Mesenchymal stem cell (in vitro differentiated cells and primary cell): Measurements from ENCODE around the gene AP1M1.

Experiments used
- DNase-seq: peaks from one replicate; pipeline ENCODE4 v3.0.0-alpha.2; 2013
- H2AFZ ChIP-seq: one replicate; pipeline ENCODE4 v1.6.1; 2013; ENCODE audit warnings: low read depth, mild to moderate bottlenecking, control low read depth, inconsistent platforms, low read length, moderate library complexity
- H2AK5ac ChIP-seq: 2 replicates; pipeline ENCODE4 v1.6.1; 2013; ENCODE audit warnings: low read length, moderate library complexity, mild to moderate bottlenecking, inconsistent platforms; ENCODE audit not compliant: severe bottlenecking
- H2BK120ac ChIP-seq: one replicate; pipeline ENCODE4 v1.6.1; 2013; ENCODE audit warnings: low read depth, mild to moderate bottlenecking, inconsistent platforms, low read length, moderate library complexity
- H2BK12ac ChIP-seq, 2 experiments: one replicate each; pipeline ENCODE4 v1.6.1; 2013; ENCODE audit warnings: inconsistent platforms in 2 of 2, low read length in 2 of 2, mild to moderate bottlenecking in 2 of 2, moderate library complexity in 2 of 2, control low read depth in 1 of 2
- H2BK15ac ChIP-seq: one replicate; pipeline ENCODE4 v1.6.1; 2013; ENCODE audit warnings: mild to moderate bottlenecking, low read depth, inconsistent platforms; ENCODE audit not compliant: poor library complexity, severe bottlenecking
- H2BK5ac ChIP-seq: 2 replicates; pipeline ENCODE4 v1.6.1; 2013; ENCODE audit warnings: low read depth, mild to moderate bottlenecking, low read length, control low read depth, inconsistent platforms; ENCODE audit not compliant: poor library complexity, severe bottlenecking
- H3K14ac ChIP-seq, 2 experiments: one replicate each; pipeline ENCODE4 v1.6.1; 2013; ENCODE audit warnings: inconsistent platforms in 2 of 2, low read length in 2 of 2, control low read depth in 1 of 2, mild to moderate bottlenecking in 1 of 2, moderate library complexity in 1 of 2
- H3K18ac ChIP-seq, 2 experiments: one replicate each; pipeline ENCODE4 v1.6.1; 2013; ENCODE audit warnings: inconsistent platforms in 2 of 2, low read length in 2 of 2, control low read depth in 1 of 2, low read depth in 1 of 2, mild to moderate bottlenecking in 1 of 2
- H3K23ac ChIP-seq, 2 experiments: one replicate each; pipeline ENCODE4 v1.6.1; 2013; ENCODE audit warnings: inconsistent platforms in 2 of 2, low read length in 2 of 2, mild to moderate bottlenecking in 2 of 2, moderate library complexity in 2 of 2, control low read depth in 1 of 2
- H3K27ac ChIP-seq: 2 replicates; pipeline ENCODE4 v1.5.1; 2013; ENCODE audit warnings: mild to moderate bottlenecking, moderate library complexity, low read length, control low read depth, inconsistent platforms; ENCODE audit not compliant: poor library complexity, severe bottlenecking
- H3K27me3 ChIP-seq, 2 experiments: 2 replicates each; pipeline versions ENCODE4 v1.6.1 to v1.7.0; 2013; ENCODE audit warnings: low read length in 2 of 2, mild to moderate bottlenecking in 2 of 2, moderate library complexity in 2 of 2, control low read depth in 1 of 2, inconsistent platforms in 1 of 2; ENCODE audit not compliant: control insufficient read depth in 1 of 2, insufficient read depth in 1 of 2
- H3K36me3 ChIP-seq, 2 experiments: 2 replicates each; pipeline versions ENCODE4 v1.6.1 to v1.7.0; 2013; ENCODE audit warnings: low read length in 2 of 2, control low read depth in 1 of 2, inconsistent platforms in 1 of 2, low read depth in 1 of 2, mild to moderate bottlenecking in 1 of 2; ENCODE audit not compliant: insufficient read depth in 2 of 2, control insufficient read depth in 1 of 2
- H3K4ac ChIP-seq, 2 experiments: one replicate each; pipeline ENCODE4 v1.6.1; 2013; ENCODE audit warnings: inconsistent platforms in 2 of 2, low read length in 2 of 2, mild to moderate bottlenecking in 2 of 2, moderate library complexity in 2 of 2, control low read depth in 1 of 2, low read depth in 1 of 2
- H3K4me1 ChIP-seq: 2 replicates; pipeline ENCODE4 v1.6.1; 2013; ENCODE audit warnings: low read depth, low read length, control low read depth; ENCODE audit not compliant: control insufficient read depth, insufficient read depth
- H3K4me2 ChIP-seq: 2 replicates; pipeline ENCODE4 v1.6.1; 2013; ENCODE audit warnings: low read length, mild to moderate bottlenecking, inconsistent platforms; ENCODE audit not compliant: poor library complexity, severe bottlenecking
- H3K4me3 ChIP-seq, 2 experiments: 2 replicates each; pipeline versions ENCODE4 v1.5.1 to v1.7.0; 2013; ENCODE audit warnings: low read length in 2 of 2, mild to moderate bottlenecking in 2 of 2, control low read depth in 1 of 2, low read depth in 1 of 2; ENCODE audit not compliant: insufficient read depth in 1 of 2
- H3K79me1 ChIP-seq: replicated peaks from 2 replicates; pipeline ENCODE4 v1.6.1; 2013; ENCODE audit warnings: mild to moderate bottlenecking, control low read depth, low read length, inconsistent platforms; ENCODE audit not compliant: poor library complexity, severe bottlenecking
- H3K9ac ChIP-seq: 2 replicates; pipeline ENCODE4 v1.7.0; 2013; ENCODE audit warnings: mild to moderate bottlenecking, low read length, moderate library complexity
- H3K9me3 ChIP-seq: 2 replicates; pipeline ENCODE4 v1.7.0; 2013; ENCODE audit warnings: mild to moderate bottlenecking, low read length; ENCODE audit not compliant: control insufficient read depth
- H4K8ac ChIP-seq: one replicate; pipeline ENCODE4 v1.6.1; 2013; ENCODE audit warnings: inconsistent platforms, mild to moderate bottlenecking, low read length, moderate library complexity
- H4K91ac ChIP-seq: one replicate; pipeline ENCODE4 v1.6.1; 2013; ENCODE audit warnings: mild to moderate bottlenecking, low read length, inconsistent platforms
- WGBS: methylation state at CpG from one replicate; pipeline ENCODE4 v1.1.7; 2013; ENCODE audit warnings: mixed read lengths; 5-methylcytosine and 5-hydroxymethylcytosine counted together

AP1M1 gene

GRCh38 chr19:16235811-16236652 is 38.3 kb downstream of the AP1M1 start:
- Histone ChIP-seq H3K14ac (no peak overlapping the region), H3K23ac (no peak overlapping the region), H3K27me3 (no peaks in the 10 kb centered on the region), H3K4ac (no peak overlapping the region), H3K4me2 (no peak overlapping the region), H3K27ac (no peak overlapping the region), H3K18ac (no peak overlapping the region), H3K9ac (no peak overlapping the region), H3K79me1 (peaks cover 17% of the 10 kb centered on the region), H2AFZ (no peak overlapping the region), H3K4me3 (no peak overlapping the region), H2BK120ac (no peak overlapping the region), H3K9me3 (no peaks in the 10 kb centered on the region), H2BK15ac (no peak overlapping the region), H3K4me1 (no peaks in the 10 kb centered on the region), H4K91ac (no peak overlapping the region), H2BK5ac (no peak overlapping the region), H4K8ac (no peak overlapping the region), H2AK5ac (no peak overlapping the region), H2BK12ac (peak overlapping the region in 1 of 2 experiments; percentile 32), H3K36me3 (peaks cover 55 to 64% of the 10 kb centered on the region in 2 experiments)
- 90% methylated on average over 21 of the region's 21 CpGs for WGBS
- DNase-seq: no peak

- H2AK5ac ChIP-seq: no peak overlapping the region
- WGBS: 53% methylated on average over 2 of the region's 2 CpGs
- no peak overlapping the region for H2AFZ ChIP-seq
- no peaks in the 10 kb centered on the region for H3K4me1 ChIP-seq
- no peak overlapping the region for H3K4me3 ChIP-seq
- H3K14ac ChIP-seq: no peak overlapping the region
- no peak overlapping the region for H3K18ac ChIP-seq
- H3K27me3 ChIP-seq: peaks cover 0 to 6% of the 10 kb centered on the region in 2 experiments
- no peak overlapping the region for H2BK15ac ChIP-seq
- H3K9me3 ChIP-seq: no peaks in the 10 kb centered on the region
- H2BK120ac ChIP-seq: no peak overlapping the region
- no peak overlapping the region for H2BK5ac ChIP-seq
- H3K36me3 ChIP-seq: no peaks in the 10 kb centered on the region
- H4K91ac ChIP-seq: no peak overlapping the region
- no peak overlapping the region for H3K9ac ChIP-seq
- H2BK12ac ChIP-seq: no peak overlapping the region
- H4K8ac ChIP-seq: no peak overlapping the region
- no peak overlapping the region for H3K23ac ChIP-seq
- no peak overlapping the region for H3K4me2 ChIP-seq
- H3K79me1 ChIP-seq: no peaks in the 10 kb centered on the region
- peak; percentile 68 for DNase-seq
- H3K4ac ChIP-seq: no peak overlapping the region
- H3K27ac ChIP-seq: no peak overlapping the region
These were observed 46.4 kb downstream of the AP1M1 start for GRCh38 chr19:16244091-16244490.

- H2BK120ac ChIP-seq: no peak overlapping the region
- no peak overlapping the region for H3K4me3 ChIP-seq
- WGBS: 47% methylated on average over 12 of the region's 18 CpGs
- H2BK5ac ChIP-seq: no peak overlapping the region
- H3K36me3 ChIP-seq: no peaks in the 10 kb centered on the region
- H4K8ac ChIP-seq: no peak overlapping the region
- H2BK15ac ChIP-seq: no peak overlapping the region
- no peak overlapping the region for H3K14ac ChIP-seq
- no peak overlapping the region for H2AK5ac ChIP-seq
- H3K18ac ChIP-seq: no peak overlapping the region
- no peak overlapping the region for H3K9ac ChIP-seq
- DNase-seq: peak; percentile 77
- H3K4me1 ChIP-seq: no peaks in the 10 kb centered on the region
- peaks cover 0 to 8% of the 10 kb centered on the region in 2 experiments for H3K27me3 ChIP-seq
- H2AFZ ChIP-seq: no peak overlapping the region
- no peak overlapping the region for H2BK12ac ChIP-seq
- H3K4me2 ChIP-seq: no peak overlapping the region
- no peak overlapping the region for H3K27ac ChIP-seq
- H3K4ac ChIP-seq: no peak overlapping the region
- no peak overlapping the region for H3K23ac ChIP-seq
- H3K79me1 ChIP-seq: no peaks in the 10 kb centered on the region
- no peak overlapping the region for H4K91ac ChIP-seq
- H3K9me3 ChIP-seq: no peaks in the 10 kb centered on the region
These were observed 49.9 kb downstream of the AP1M1 start for GRCh38 chr19:16247353-16248182.

- no peak overlapping the region for H2BK120ac ChIP-seq
- H2AFZ ChIP-seq: no peak overlapping the region
- DNase-seq: no peak
- H2AK5ac ChIP-seq: no peak overlapping the region
- H2BK12ac ChIP-seq: no peak overlapping the region
- H3K14ac ChIP-seq: no peak overlapping the region
- H2BK15ac ChIP-seq: no peak overlapping the region
- peaks cover 0 to 17% of the 10 kb centered on the region in 2 experiments for H3K27me3 ChIP-seq
- no peak overlapping the region for H3K4me3 ChIP-seq
- no peaks in the 10 kb centered on the region for H3K4me1 ChIP-seq
- no peaks in the 10 kb centered on the region for H3K9me3 ChIP-seq
- H3K23ac ChIP-seq: no peak overlapping the region
- no peak overlapping the region for H3K4me2 ChIP-seq
- H3K18ac ChIP-seq: no peak overlapping the region
- no peak overlapping the region for H3K9ac ChIP-seq
- H4K91ac ChIP-seq: no peak overlapping the region
- H2BK5ac ChIP-seq: no peak overlapping the region
- no peaks in the 10 kb centered on the region for H3K79me1 ChIP-seq
- H3K4ac ChIP-seq: no peak overlapping the region
- no peak overlapping the region for H4K8ac ChIP-seq
- no peak overlapping the region for H3K27ac ChIP-seq
- H3K36me3 ChIP-seq: no peaks in the 10 kb centered on the region
- WGBS: 84% methylated on average over 7 of the region's 7 CpGs
These were observed 50.8 kb downstream of the AP1M1 start for GRCh38 chr19:16248380-16249023.
